CD14-positive monocyte (primary cell): ENCODE data around the gene PLD1. TPM values are rescaled to one million over a fixed set of nuclear protein-coding genes. Genes with fewer than 3 reads are reported as not detected.

Experiments
- DNase-seq, 3 donors: peaks; one replicate each; pipeline ENCODE4 v3.0.0-alpha.2; 2011 to 2022
- H2AFZ ChIP-seq: 2 replicates; pipeline ENCODE4 v1.6.0; 2012; ENCODE audit warnings: mild to moderate bottlenecking, low read depth, low read length, inconsistent platforms; ENCODE audit not compliant: insufficient read depth, poor library complexity, severe bottlenecking
- H3K27ac ChIP-seq, 2 donors: 1 replicate in 1 of 2; 2 replicates in 1 of 2; pipeline ENCODE4 v1.5.1; 2012 to 2013; ENCODE audit warnings: low read length in 2 of 2, control low read depth in 1 of 2, inconsistent platforms in 1 of 2, low read depth in 1 of 2, mild to moderate bottlenecking in 1 of 2
- H3K27me3 ChIP-seq, 2 donors: one replicate each; pipeline versions ENCODE4 v1.6.0 to v1.6.1; 2011 to 2013; ENCODE audit warnings: low read length in 2 of 2; ENCODE audit not compliant: control insufficient read depth in 2 of 2, insufficient read depth in 2 of 2
- H3K36me3 ChIP-seq, 2 donors: replicated peaks in 1 of 2; 1 replicate in 1 of 2; 2 replicates in 1 of 2; pipeline versions ENCODE4 v1.5.1 to v1.6.1; 2012 to 2013; ENCODE audit warnings: low read length in 2 of 2, control low read depth in 1 of 2, inconsistent platforms in 1 of 2, mild to moderate bottlenecking in 1 of 2; ENCODE audit not compliant: insufficient read depth in 2 of 2, control insufficient read depth in 1 of 2
- H3K4me1 ChIP-seq, 2 donors: 1 replicate in 1 of 2; 2 replicates in 1 of 2; pipeline versions ENCODE4 v1.5.1 to v1.6.1; 2012 to 2013; ENCODE audit warnings: low read length in 2 of 2, control low read depth in 1 of 2, inconsistent platforms in 1 of 2, mild to moderate bottlenecking in 1 of 2, moderate library complexity in 1 of 2; ENCODE audit not compliant: insufficient read depth in 2 of 2, control insufficient read depth in 1 of 2
- H3K4me2 ChIP-seq: replicated peaks from 2 replicates; pipeline ENCODE3; 2012; ENCODE audit warnings: low read length, moderate library complexity, mild to moderate bottlenecking; ENCODE audit not compliant: poor library complexity, severe bottlenecking; ENCODE audit errors: extremely low read depth
- H3K4me3 ChIP-seq, 3 experiments: fragments of 200-600 bp in 1 of 3; sonication (generic) in 1 of 3; replicated peaks in 1 of 3; 1 replicate in 2 of 3; 2 replicates in 1 of 3; pipeline ENCODE4 v1.5.1; 2011 to 2013; ENCODE audit warnings: low read length in 3 of 3, mild to moderate bottlenecking in 3 of 3, control low read depth in 2 of 3, low read depth in 2 of 3, inconsistent platforms in 1 of 3, moderate library complexity in 1 of 3
- H3K79me2 ChIP-seq: 2 replicates; pipeline ENCODE4 v1.6.0; 2012; ENCODE audit warnings: mild to moderate bottlenecking, control low read depth, inconsistent platforms, low read length, moderate library complexity; ENCODE audit not compliant: insufficient read depth
- H3K9ac ChIP-seq: 2 replicates; pipeline ENCODE4 v1.6.0; 2017; ENCODE audit warnings: low read length, mild to moderate bottlenecking; ENCODE audit not compliant: insufficient read depth, poor library complexity, severe bottlenecking
- H3K9me3 ChIP-seq, 2 donors: replicated peaks in 1 of 2; 1 replicate in 1 of 2; 2 replicates in 1 of 2; pipeline versions ENCODE4 v1.5.1 to v1.6.1; 2012 to 2013; ENCODE audit warnings: low read length in 2 of 2, control low read depth in 1 of 2; ENCODE audit not compliant: control insufficient read depth in 1 of 2, insufficient read depth in 1 of 2
- H4K20me1 ChIP-seq: 2 replicates; pipeline ENCODE4 v1.6.0; 2012; ENCODE audit warnings: mild to moderate bottlenecking, low read length, control low read depth, moderate library complexity; ENCODE audit not compliant: insufficient read depth
- H3K27ac Mint-ChIP-seq, 7 donors: one replicate each; pipeline ENCODE4 v1.8.0; 2020; ENCODE audit warnings: mild to moderate bottlenecking in 7 of 7, mixed read lengths in 7 of 7, moderate library complexity in 6 of 7, inconsistent platforms in 2 of 7
- H3K27me3 Mint-ChIP-seq, 3 donors: one replicate each; pipeline ENCODE4 v1.8.0; 2021 to 2022; ENCODE audit warnings: low read depth in 3 of 3, mild to moderate bottlenecking in 3 of 3, mixed read lengths in 3 of 3, moderate library complexity in 3 of 3, inconsistent platforms in 1 of 3
- H3K36me3 Mint-ChIP-seq, 2 donors: one replicate each; pipeline ENCODE4 v1.8.0; 2020; ENCODE audit warnings: mixed read lengths in 2 of 2, inconsistent platforms in 1 of 2, mild to moderate bottlenecking in 1 of 2
- H3K4me1 Mint-ChIP-seq: one replicate; pipeline ENCODE4 v1.8.0; 2020; ENCODE audit warnings: mild to moderate bottlenecking, mixed read lengths
- H3K4me3 Mint-ChIP-seq, 2 donors: one replicate each; pipeline ENCODE4 v1.8.0; 2020; ENCODE audit warnings: mild to moderate bottlenecking in 2 of 2, mixed read lengths in 2 of 2, moderate library complexity in 1 of 2
- H3K9me3 Mint-ChIP-seq, 7 donors: one replicate each; pipeline ENCODE4 v1.8.0; 2020 to 2022; ENCODE audit warnings: mixed read lengths in 7 of 7, mild to moderate bottlenecking in 6 of 7, moderate library complexity in 6 of 7, inconsistent platforms in 2 of 7
- WGBS: methylation state at CpG from one replicate; pipeline ENCODE4 v1.1.5; 2013; ENCODE audit warnings: missing lambda C conversion rate; ENCODE audit not compliant: insufficient coverage; 5-methylcytosine and 5-hydroxymethylcytosine counted together
- intact Hi-C, 2 donors: fragments of 100-400 bp; cut with micrococcal nuclease; formaldehyde crosslinking; loops; one replicate each; pipeline versions ENCODE4 v1.15.0 to v1.15.1; 2023
- polyA plus RNA-seq, 3 donors: library from polyadenylated mRNA; depleted of rRNA in 1 of 3; unstranded in 2 of 3; stranded (reverse) in 1 of 3; fragments of 300-500 nt in 2 of 3; fragments of >200 nt in 1 of 3; fragmentation: Illumina TruSeq in 2 of 3; gene quantifications; 1 replicate in 2 of 3; 2 replicates in 1 of 3; pipeline ENCODE4 v1.2.3, GENCODE V29; 2012 to 2021
- TF ChIP-seq, protein P1 (sequence below): fragments of 200-600 bp; IDR thresholded peaks from one replicate; pipeline ENCODE4 v1.8.0; 2022; ENCODE audit warnings: antibody characterized with exemption, mild to moderate bottlenecking

Gene PLD1
- polyA plus RNA-seq, 3 donors: 5.1 to 7.9 (median 5.8) TPM

DNA sequence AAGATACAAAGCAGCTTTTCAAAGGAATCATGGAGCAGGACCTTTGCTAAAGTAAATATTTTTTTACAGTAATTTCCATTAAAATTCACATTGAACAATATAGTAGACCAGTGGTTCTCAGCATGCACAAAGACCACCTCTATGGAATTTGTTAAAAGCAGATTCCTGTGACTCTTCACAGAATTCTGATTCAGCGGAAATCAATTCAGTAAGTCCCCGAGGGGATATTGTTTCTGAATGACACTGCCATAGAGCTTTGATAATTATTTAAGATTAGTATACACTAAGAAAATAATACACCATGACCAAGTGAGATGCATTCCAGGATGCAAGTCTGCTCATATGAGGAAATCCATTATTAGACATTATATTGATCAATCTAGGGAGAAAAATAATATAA, 188.2 kb downstream of the PLD1 start:
- H3K27me3 ChIP-seq: no peaks in the 10 kb centered on the region
- no peak for DNase-seq
- no peak overlapping the region for H2AFZ ChIP-seq
- no peaks in the 10 kb centered on the region for H4K20me1 ChIP-seq
- H3K27ac Mint-ChIP-seq: no peak overlapping the region
- no peak overlapping the region for H3K4me2 ChIP-seq
- no peak overlapping the region for H3K27ac ChIP-seq
- no peak overlapping the region for H3K4me3 ChIP-seq
- no peaks in the 10 kb centered on the region for H3K27me3 Mint-ChIP-seq
- TF ChIP-seq, protein P1, sequence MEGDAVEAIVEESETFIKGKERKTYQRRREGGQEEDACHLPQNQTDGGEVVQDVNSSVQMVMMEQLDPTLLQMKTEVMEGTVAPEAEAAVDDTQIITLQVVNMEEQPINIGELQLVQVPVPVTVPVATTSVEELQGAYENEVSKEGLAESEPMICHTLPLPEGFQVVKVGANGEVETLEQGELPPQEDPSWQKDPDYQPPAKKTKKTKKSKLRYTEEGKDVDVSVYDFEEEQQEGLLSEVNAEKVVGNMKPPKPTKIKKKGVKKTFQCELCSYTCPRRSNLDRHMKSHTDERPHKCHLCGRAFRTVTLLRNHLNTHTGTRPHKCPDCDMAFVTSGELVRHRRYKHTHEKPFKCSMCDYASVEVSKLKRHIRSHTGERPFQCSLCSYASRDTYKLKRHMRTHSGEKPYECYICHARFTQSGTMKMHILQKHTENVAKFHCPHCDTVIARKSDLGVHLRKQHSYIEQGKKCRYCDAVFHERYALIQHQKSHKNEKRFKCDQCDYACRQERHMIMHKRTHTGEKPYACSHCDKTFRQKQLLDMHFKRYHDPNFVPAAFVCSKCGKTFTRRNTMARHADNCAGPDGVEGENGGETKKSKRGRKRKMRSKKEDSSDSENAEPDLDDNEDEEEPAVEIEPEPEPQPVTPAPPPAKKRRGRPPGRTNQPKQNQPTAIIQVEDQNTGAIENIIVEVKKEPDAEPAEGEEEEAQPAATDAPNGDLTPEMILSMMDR: no peak
- H3K9me3 ChIP-seq: peaks cover 0 to 4% of the 10 kb centered on the region in 2 donors
- no peaks in the 10 kb centered on the region for H3K4me1 Mint-ChIP-seq
- H3K36me3 ChIP-seq: peaks cover 18 to 51% of the 10 kb centered on the region in 2 donors
- H3K9ac ChIP-seq: no peak overlapping the region
- intact Hi-C loops: no loop called here
- H3K4me3 Mint-ChIP-seq: no peak overlapping the region
- H3K9me3 Mint-ChIP-seq: peaks cover 7 to 16% (median 10%) of the 10 kb centered on the region in 7 donors
- H3K4me1 ChIP-seq: no peaks in the 10 kb centered on the region
- H3K79me2 ChIP-seq: no peaks in the 10 kb centered on the region
- WGBS: no CpG with 5 or more reads among the region's 2 CpGs
- peaks cover 44 to 68% of the 10 kb centered on the region in 2 donors for H3K36me3 Mint-ChIP-seq

- Histone ChIP-seq H3K27ac (no peak overlapping the region), H3K27me3 (no peaks in the 10 kb centered on the region), H3K4me1 (no peaks in the 10 kb centered on the region), H4K20me1 (no peaks in the 10 kb centered on the region), H3K79me2 (no peaks in the 10 kb centered on the region), H3K4me2 (no peak overlapping the region), H3K9me3 (peaks cover 0 to 4% of the 10 kb centered on the region in 2 donors), H2AFZ (no peak overlapping the region), H3K9ac (no peak overlapping the region), H3K36me3 (peaks cover 27 to 63% of the 10 kb centered on the region in 2 donors), H3K4me3 (no peak overlapping the region)
- intact Hi-C loops: no loop called here
- H3K27ac Mint-ChIP-seq: no peak overlapping the region
- DNase-seq: no peak
- no CpG with 5 or more reads among the region's 1 CpG for WGBS
- H3K27me3 Mint-ChIP-seq: no peaks in the 10 kb centered on the region
- TF ChIP-seq, protein P1: no peak
- no peaks in the 10 kb centered on the region for H3K4me1 Mint-ChIP-seq
- H3K36me3 Mint-ChIP-seq: peaks cover 52 to 70% of the 10 kb centered on the region in 2 donors
- H3K9me3 Mint-ChIP-seq: peaks cover 4 to 11% (median 6%) of the 10 kb centered on the region in 7 donors
- H3K4me3 Mint-ChIP-seq: no peak overlapping the region
Observed at GRCh38 chr3:171620825-171621434, 189.4 kb downstream of the PLD1 start.
